Measurements from ENCODE around the gene CUX1. TPM values are rescaled to one million over a fixed set of nuclear protein-coding genes. Genes with fewer than 3 reads are reported as not detected.

Gene CUX1
- total and polyA plus RNA-seq, 10 of the 15 experiments (the other 5 are each of a cell fraction or from before 2014, with no cell fraction given) = 6.1 to 48.6 (median 25.9) TPM

DNA sequence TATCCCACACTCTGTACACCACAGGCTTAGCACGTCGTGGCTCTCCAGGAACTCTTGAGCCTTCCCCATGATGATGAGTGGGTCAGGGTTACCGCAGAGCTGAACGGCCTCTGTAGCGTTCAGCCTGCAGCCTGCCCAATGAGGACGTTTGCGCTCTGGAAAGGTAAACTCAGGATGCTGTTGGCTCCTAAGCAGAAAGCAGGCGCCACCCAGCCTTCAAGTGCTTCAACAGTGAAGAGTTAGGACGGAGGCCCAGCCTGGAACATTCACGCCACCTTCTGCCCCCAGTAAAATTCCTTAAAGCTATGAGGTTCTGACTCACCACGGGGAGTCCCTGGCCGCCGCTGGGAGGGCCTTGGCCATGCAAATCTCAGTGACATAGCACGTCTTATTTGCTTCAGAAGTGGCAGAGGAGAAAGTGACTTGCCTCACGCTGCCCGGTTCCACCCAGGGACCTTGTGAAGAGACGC is 307.7 kb downstream of the CUX1 start:
- ChIA-PET SMC1A (ENCODE audit: uncharacterized antibody, unreplicated experiment) (interaction anchor here (0.6 to 1.0 kb wide), 2 partner anchors 70 to 145 kb away, joined by 3 read pairs; no protein-coding TSS in a partner anchor), RAD21 (ENCODE audit: unreplicated experiment) (interaction anchor here (0.6 to 1.7 kb wide), 8 partner anchors 133 to 381 kb away, joined by 3 to 11 read pairs (median 3); no protein-coding TSS in a partner anchor), CTCF (interaction anchor here (0.6 to 2.0 kb wide), 4 partner anchors 60 to 317 kb away, joined by 3 to 5 read pairs (median 4); no protein-coding TSS in a partner anchor), POLR2A (interaction anchor here (0.7 kb wide), 1 partner anchor 143 kb away, joined by 3 read pairs; no protein-coding TSS in a partner anchor)
- ATAC-seq (peak; percentile 94), FAIRE-seq (no peak), DNase-seq (ENCODE audit: low read depth, low spot score) (peak; percentile 51)
- intact Hi-C loops (cut with micrococcal nuclease; ENCODE audit: unreplicated experiment) (loop anchor here (10.0 kb wide), 1 partner anchor 270 kb away; no protein-coding TSS in a partner anchor), in situ Hi-C loops (cut with MboI) (no loop called here)
- Histone ChIP-seq H3K27ac (ENCODE audit: control insufficient read depth, insufficient read depth) (peak overlapping the region; percentile 4; the same call in 1 of the 2 replicates), H4K20me1 (ENCODE audit: control insufficient read depth, insufficient read depth) (no peaks in the 10 kb centered on the region), H3K4me1 (ENCODE audit: control insufficient read depth, insufficient read depth, low read length) (peaks cover 26% of the 10 kb centered on the region), H3K4me2 (ENCODE audit: control insufficient read depth, insufficient read depth) (peak overlapping the region; percentile 11; the same call in 1 of the 2 replicates), H3K9me3 (replicated peaks; ENCODE audit: control insufficient read depth, insufficient read depth, low read length) (no peaks in the 10 kb centered on the region), H3K9ac (ENCODE audit: control insufficient read depth, insufficient read depth, low read length) (no peak overlapping the region), H3K36me3 (ENCODE audit: control insufficient read depth in 2 of 2, insufficient read depth in 2 of 2, low read length in 1 of 2) (peaks cover 2% of the 10 kb centered on the region in 2 experiments; a peak in 3 of 4 replicates), H3K27me3 (replicated peaks in 1 of 2; ENCODE audit: control insufficient read depth in 2 of 2, insufficient read depth in 2 of 2, low read length in 1 of 2) (no peaks in the 10 kb centered on the region), H3K4me3 (no peak overlapping the region), H2AFZ (ENCODE audit: control insufficient read depth, low read depth, low read length) (peak overlapping the region; percentile 43; the same call in 1 of the 2 replicates), H3K79me2 (ENCODE audit: control insufficient read depth, insufficient read depth, low read length) (no peaks in the 10 kb centered on the region)
- WGBS (ENCODE audit: insufficient coverage, insufficient replicate concordance, low lambda C conversion rate, missing lambda C conversion rate) = 40% methylated on average over 17 of the region's 17 CpGs
- no TSS peak for BruUV-seq (replicated peaks)
- TF ChIP-seq ZNF24 (IDR thresholded peaks at IDR 0.05) = no peak
- TF ChIP-seq, protein P1, sequence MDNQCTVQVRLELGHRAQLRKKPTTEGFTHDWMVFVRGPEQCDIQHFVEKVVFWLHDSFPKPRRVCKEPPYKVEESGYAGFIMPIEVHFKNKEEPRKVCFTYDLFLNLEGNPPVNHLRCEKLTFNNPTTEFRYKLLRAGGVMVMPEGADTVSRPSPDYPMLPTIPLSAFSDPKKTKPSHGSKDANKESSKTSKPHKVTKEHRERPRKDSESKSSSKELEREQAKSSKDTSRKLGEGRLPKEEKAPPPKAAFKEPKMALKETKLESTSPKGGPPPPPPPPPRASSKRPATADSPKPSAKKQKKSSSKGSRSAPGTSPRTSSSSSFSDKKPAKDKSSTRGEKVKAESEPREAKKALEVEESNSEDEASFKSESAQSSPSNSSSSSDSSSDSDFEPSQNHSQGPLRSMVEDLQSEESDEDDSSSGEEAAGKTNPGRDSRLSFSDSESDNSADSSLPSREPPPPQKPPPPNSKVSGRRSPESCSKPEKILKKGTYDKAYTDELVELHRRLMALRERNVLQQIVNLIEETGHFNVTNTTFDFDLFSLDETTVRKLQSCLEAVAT (IDR thresholded peaks at IDR 0.05) = peak; percentile 62; the same call in 1 of the 2 replicates
- TF ChIP-seq SMAD5 (IDR thresholded peaks at IDR 0.05; ENCODE audit: low read depth) = no peak
- TF ChIP-seq RB1 (IDR thresholded peaks at IDR 0.05; ENCODE audit: borderline replicate concordance) = no peak
- no peak for TF ChIP-seq MTA3 (IDR thresholded peaks at IDR 0.05; ENCODE audit: borderline replicate concordance, low read length)
- peak; percentile 17 for TF ChIP-seq MEF2B (IDR thresholded peaks at IDR 0.05; ENCODE audit: partially characterized antibody, poor library complexity, severe bottlenecking)
- TF ChIP-seq SMC3 (IDR thresholded peaks at IDR 0.05; ENCODE audit: borderline replicate concordance, low read length) = peak; percentile 14; the same call in 1 of the 2 replicates
- peak; percentile 75 for TF ChIP-seq RELA (IDR thresholded peaks at IDR 0.05; ENCODE audit: borderline replicate concordance, partially characterized antibody)
- TF ChIP-seq FOXM1 (IDR thresholded peaks at IDR 0.05; ENCODE audit: low read depth, low read length) = no peak
- 0 out of 2 replicates have a peak, but pooled peaks have one; percentile 20 for TF ChIP-seq CREB1 (IDR thresholded peaks at IDR 0.05; ENCODE audit: low read depth)
- TF ChIP-seq MYB (IDR thresholded peaks at IDR 0.05; ENCODE audit: borderline replicate concordance, low read depth, low read length) = no peak
- TF ChIP-seq IKZF1 (conservative IDR thresholded peaks at IDR 0.05) = peak; percentile 53
- TF ChIP-seq, protein P2, sequence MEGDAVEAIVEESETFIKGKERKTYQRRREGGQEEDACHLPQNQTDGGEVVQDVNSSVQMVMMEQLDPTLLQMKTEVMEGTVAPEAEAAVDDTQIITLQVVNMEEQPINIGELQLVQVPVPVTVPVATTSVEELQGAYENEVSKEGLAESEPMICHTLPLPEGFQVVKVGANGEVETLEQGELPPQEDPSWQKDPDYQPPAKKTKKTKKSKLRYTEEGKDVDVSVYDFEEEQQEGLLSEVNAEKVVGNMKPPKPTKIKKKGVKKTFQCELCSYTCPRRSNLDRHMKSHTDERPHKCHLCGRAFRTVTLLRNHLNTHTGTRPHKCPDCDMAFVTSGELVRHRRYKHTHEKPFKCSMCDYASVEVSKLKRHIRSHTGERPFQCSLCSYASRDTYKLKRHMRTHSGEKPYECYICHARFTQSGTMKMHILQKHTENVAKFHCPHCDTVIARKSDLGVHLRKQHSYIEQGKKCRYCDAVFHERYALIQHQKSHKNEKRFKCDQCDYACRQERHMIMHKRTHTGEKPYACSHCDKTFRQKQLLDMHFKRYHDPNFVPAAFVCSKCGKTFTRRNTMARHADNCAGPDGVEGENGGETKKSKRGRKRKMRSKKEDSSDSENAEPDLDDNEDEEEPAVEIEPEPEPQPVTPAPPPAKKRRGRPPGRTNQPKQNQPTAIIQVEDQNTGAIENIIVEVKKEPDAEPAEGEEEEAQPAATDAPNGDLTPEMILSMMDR (IDR thresholded peaks at IDR 0.05 in 2 of 3, conservative IDR thresholded peaks at IDR 0.05 in 1 of 3; ENCODE audit: control insufficient read depth in 2 of 3, extremely low read depth in 1 of 3, insufficient read depth in 1 of 3, low read depth in 3 of 3, low read length in 3 of 3) = peak in 2 of 3 experiments; percentile 21 to 79; a peak in 3 of 6 replicates
- TF ChIP-seq RFX5 (IDR thresholded peaks at IDR 0.05; ENCODE audit: low read depth, low read length) = no peak
- no peak for TF ChIP-seq ZNF207 (IDR thresholded peaks at IDR 0.05; ENCODE audit: borderline replicate concordance)
- no peak for TF ChIP-seq MTA2 (IDR thresholded peaks at IDR 0.05; ENCODE audit: low read depth)
- no peak for TF ChIP-seq KLF5 (IDR thresholded peaks at IDR 0.05; ENCODE audit: partially characterized antibody)
- TF ChIP-seq LARP7 (IDR thresholded peaks at IDR 0.05) = no peak
- TF ChIP-seq ETV6 (conservative IDR thresholded peaks at IDR 0.05 in 1 of 2, IDR thresholded peaks at IDR 0.05 in 1 of 2; ENCODE audit: borderline replicate concordance in 1 of 2, low read depth in 1 of 2) = no peak
- TF ChIP-seq MEF2A (IDR thresholded peaks at IDR 0.05; ENCODE audit: insufficient read depth, low read depth, low read length) = 0 out of 2 replicates have a peak, but pooled peaks have one; percentile 14
